Measurements from ENCODE around the gene PILRA.
"Not testable (repeated sequence)": the region's sequence is repeated elsewhere in the genome, so short reads cannot be mapped to it uniquely, and the experiment has no call there.

Gene PILRA

DNA sequence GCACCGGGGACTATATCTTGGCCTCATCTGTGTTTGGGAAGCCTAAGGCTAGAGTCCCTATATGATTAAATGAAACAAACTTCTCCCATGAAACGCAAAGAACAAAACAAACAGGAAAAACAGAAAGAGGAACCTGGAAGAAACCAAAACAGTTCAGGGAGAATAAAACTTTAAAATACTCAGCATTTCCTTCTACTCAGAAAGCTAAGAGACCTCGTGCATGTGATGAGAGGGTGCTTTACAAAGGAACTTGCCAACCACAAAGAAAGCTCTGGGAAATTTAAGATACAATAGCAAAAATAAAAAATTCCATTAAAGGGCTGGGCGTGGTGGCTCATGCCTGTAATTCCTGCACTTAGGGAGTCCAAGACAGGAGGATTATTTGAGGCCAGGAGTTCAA is 6.9 kb downstream of the PILRA start:
- DNase-seq (ENCODE audit: low spot score), result no peak

GRCh38 chr7:100381531-100382233 is 8.4 kb downstream of the PILRA start:
- not testable (repeated sequence) for DNase-seq (ENCODE audit: low spot score)

GRCh38 chr7:100382234-100382853 is 9.1 kb downstream of the PILRA start:
- DNase-seq (ENCODE audit: low spot score), result peak; percentile 60

DNA sequence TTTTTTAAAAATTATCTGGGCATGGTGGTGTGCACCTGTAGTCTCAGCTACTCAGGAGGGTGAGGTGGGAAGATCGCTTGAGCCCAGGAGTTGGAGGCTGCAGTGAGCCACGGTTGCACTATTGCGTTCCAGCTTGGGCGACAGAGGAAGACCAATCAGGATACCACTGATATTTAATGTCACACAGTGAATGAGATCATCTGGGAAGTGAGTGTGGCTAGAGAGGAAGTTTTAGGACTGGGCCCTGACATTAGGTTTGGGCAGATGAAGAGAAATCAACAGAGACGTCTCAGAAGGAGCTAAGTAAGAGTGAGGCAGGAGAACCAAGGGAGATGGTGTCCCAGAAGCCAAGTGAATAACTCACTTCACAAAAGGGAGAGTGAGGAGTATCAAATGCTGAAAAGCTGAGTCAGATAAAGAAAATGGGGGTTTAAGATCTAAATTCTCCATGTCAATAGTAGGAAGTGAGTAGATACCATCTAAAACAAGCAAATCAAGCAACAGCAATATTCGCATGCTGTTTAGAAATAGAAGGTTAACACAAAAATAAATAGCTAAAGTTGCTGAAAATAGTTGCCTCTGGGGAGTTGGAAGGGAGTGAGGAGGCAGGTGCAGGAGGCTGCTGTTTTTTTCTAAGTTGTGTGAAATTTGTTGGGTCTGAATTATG is 11.5 kb downstream of the PILRA start:
- no peak for DNase-seq (ENCODE audit: low spot score)

GRCh38 chr7:100386940-100387339 is 13.7 kb downstream of the PILRA start:
- no peak for DNase-seq (ENCODE audit: low spot score)

GRCh38 chr7:100387695-100388094 is 14.4 kb downstream of the PILRA start:
- DNase-seq (ENCODE audit: low spot score), result no peak

- DNase-seq (ENCODE audit: low spot score), result no peak
Observed at GRCh38 chr7:100389437-100390088, 16.3 kb downstream of the PILRA start.

GRCh38 chr7:100390286-100391009 is 17.2 kb downstream of the PILRA start:
- peak; percentile 56 for DNase-seq (ENCODE audit: low spot score)

GRCh38 chr7:100393233-100393905 is 20.1 kb downstream of the PILRA start:
- DNase-seq (ENCODE audit: low spot score), result no peak

DNA sequence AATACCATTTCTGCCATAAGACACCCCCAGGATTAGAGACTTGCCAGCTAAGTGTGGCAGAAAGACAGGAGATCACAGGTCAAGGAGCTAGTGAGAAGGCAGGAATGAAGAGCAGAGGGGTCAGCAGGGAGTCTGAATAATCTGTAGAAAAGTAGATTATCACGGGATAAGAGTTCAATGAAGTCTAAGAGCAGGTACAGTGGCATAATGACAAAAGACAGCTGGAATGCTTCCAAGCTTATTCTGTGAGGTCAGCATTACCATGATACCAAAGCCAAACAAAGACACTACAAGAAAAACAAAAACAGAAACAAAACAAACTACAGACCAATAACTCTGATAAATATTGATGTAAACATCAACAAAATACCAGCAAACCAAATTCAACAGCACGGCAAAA is 20.8 kb downstream of the PILRA start:
- no peak for DNase-seq (ENCODE audit: low spot score)

- DNase-seq (ENCODE audit: low spot score), result no peak
Observed at GRCh38 chr7:100396421-100396982, 23.2 kb downstream of the PILRA start.

DNA sequence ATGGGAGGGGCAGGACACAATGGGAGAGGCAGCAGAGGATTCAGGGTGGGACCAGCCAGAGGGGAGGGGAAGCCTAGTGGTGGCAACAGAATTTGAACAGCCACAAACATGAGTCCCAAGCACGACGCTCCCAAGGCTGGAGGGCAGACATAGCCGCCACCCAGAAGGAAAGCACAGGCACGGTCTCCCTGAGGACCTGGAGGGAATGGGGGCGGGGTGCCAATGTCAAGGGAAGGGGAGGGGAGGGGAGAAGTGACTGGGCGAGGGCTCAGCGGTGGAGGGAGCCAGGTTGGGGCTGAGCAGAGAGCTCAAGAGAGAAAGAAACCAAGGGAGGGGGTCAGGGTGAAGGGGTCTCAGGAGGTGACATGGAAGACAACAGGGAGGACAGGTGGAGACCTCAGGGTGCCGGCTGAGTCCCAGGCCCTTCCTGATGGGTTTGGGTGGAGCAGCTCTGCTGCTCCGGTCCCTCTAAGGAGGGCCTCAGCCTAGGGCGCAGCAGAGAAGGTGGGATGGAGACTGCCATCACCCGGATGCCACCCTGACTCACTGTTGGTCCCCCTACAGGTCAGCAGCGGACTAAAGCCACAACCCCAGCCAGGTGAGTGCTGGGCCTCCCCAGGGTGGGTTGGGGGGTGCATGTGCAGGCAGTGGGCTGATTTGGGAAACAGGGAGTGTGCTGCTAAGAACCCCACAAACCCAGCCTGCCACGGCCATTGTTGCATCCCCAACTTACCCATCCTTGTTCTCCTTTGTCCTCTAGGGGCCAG is 24.2 kb downstream of the PILRA start:
- DNase-seq (ENCODE audit: low spot score), result peak; percentile 50

GRCh38 chr7:100398239-100398638 is 25.0 kb downstream of the PILRA start:
- peak; percentile 76 for DNase-seq (ENCODE audit: low spot score)

DNA sequence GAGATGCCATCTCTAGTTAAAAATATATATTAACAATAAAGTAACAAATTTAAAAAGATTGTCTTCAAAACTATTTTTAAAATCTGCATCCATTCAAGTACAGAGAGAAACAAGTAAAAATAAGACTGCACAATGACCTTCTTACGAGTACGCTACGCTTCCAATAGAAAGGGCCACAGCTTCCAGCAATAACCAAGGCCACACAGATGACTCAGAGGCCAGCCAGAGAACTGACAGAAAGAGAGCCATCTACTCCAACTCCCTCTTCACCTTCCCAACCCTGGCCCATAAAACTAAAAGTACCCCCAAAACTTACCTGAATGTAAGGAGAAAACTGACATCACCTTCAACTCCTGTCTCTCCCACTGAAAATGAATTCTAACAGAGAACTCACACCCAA is 26.8 kb downstream of the PILRA start:
- DNase-seq (ENCODE audit: low spot score), result no peak

- peak; percentile 81 for DNase-seq (ENCODE audit: low spot score)
Observed at GRCh38 chr7:100400656-100401055, 27.4 kb downstream of the PILRA start.

DNA sequence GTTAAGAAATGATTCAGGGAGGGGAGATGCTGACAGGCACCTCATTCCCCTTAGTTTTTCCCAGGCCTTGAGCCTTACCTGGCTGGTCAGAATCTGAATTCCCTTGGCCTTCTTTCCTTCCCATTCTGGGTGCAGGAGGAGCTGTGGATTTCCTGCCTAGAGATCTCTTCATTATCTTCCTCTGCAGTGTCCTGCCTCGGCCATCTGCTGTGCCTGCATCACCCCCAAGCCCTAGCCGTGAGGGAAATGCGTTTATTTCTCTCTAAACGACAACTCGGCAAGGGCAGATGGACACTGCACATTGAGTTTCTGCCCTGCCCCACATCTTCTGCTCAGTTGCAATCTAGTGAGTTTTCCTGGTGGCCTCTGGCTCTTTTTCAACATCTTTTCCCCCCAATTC is 28.5 kb downstream of the PILRA start:
- peak; percentile 95 for DNase-seq (ENCODE audit: low spot score)

GRCh38 chr7:100402241-100402640 is 29.0 kb downstream of the PILRA start:
- peak; percentile 94 for DNase-seq (ENCODE audit: low spot score)

DNA sequence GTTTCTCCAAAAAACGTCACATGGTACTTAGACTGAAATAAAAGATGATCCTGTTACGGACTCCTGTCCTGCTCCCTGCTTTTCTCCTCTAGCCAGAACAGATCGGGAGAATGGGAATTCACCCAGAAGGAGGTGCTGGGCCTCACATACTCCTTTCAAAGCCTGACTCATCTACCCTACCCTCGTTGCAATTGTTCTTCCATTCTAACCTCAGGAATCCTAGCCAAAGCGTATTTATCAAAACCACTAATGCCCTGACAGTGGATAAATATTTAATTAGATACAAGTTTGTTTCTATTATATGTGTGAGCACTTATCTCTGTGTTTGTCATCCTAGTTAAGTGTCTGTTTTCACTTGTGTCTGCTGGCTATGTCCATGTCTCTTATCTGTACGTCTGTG is 33.5 kb downstream of the PILRA start:
- DNase-seq (ENCODE audit: low spot score), result no peak

- DNase-seq (ENCODE audit: low spot score), result peak; percentile 92
Observed at GRCh38 chr7:100407285-100408180, 34.2 kb downstream of the PILRA start.

Data from cerebellar cortex (tissue), 1 donor.